WI38 (cell line): ENCODE measurements around the gene THRB.

Source experiments
- H3K4me3 ChIP-seq: 2 replicates; pipeline ENCODE4 v1.5.1; 2011; ENCODE audit warnings: low read depth, mild to moderate bottlenecking, control low read depth, low read length
- CTCF ChIP-seq: IDR thresholded peaks from 2 replicates; pipeline ENCODE4 v1.5.1; 2012; ENCODE audit warnings: low read depth, mild to moderate bottlenecking, control low read depth, low read length

Gene THRB

GRCh38 chr3:24067483-24067882, 427.2 kb downstream of the THRB start:
- TF ChIP-seq CTCF: no peak
- no peak overlapping the region for H3K4me3 ChIP-seq
